Right ventricle myocardium superior (tissue), 1 donor: ENCODE measurements around the gene CYP4Z1. TPM values are rescaled to one million over a fixed set of nuclear protein-coding genes. Genes with fewer than 3 reads are reported as not detected.

Source experiments
- ATAC-seq: fragments of 200-7000 bp; cut with Tn5 transposase; one replicate; pipeline ENCODE4 v1.9.1; 2020; ENCODE audit warnings: mild to moderate bottlenecking; ENCODE audit not compliant: poor library complexity
- DNase-seq: peaks from one replicate; pipeline ENCODE4 v3.0.0-alpha.2; 2020
- intact Hi-C: fragments of 100-400 bp; cut with DNase I; formaldehyde crosslinking; loops from one replicate; pipeline ENCODE4 v1.11.2; 2022
- total RNA-seq: library from RNA; stranded (reverse); fragmentation: NEBNext Ultra II Directional; extraction: Animal tissue kit (Norgen Biotek cat#: 25700); gene quantifications from one replicate; pipeline ENCODE4 v1.2.1, GENCODE V29; 2021
- donor health status: DM: no; HTN: yes; CAD: no; lungs with severe emphysema.

The CYP4Z1 gene
- total RNA-seq, 1 donor from 2014 or later, result 0.86 TPM

- intact Hi-C loops, result no loop called here
- DNase-seq (no peak), ATAC-seq (no peak)
Observed at GRCh38 chr1:47164552-47164951, 97.5 kb downstream of the CYP4Z1 start.

Other genes with a start within 250 kb of the CYP4Z1 start
- gene CYP4A11, start 125.8 kb upstream of the CYP4Z1 start, total RNA-seq, result not detected
- gene CYP4X1, start 43.6 kb upstream of the CYP4Z1 start, total RNA-seq, result 1.9 TPM
- gene CYP4A22, start 70.2 kb downstream of the CYP4Z1 start, total RNA-seq, result 0.16 TPM
- not detected for gene PDZK1IP1, start 122.8 kb downstream of the CYP4Z1 start, total RNA-seq
- 3.8 TPM for gene TAL1, start 165.0 kb downstream of the CYP4Z1 start, total RNA-seq
- 0.65 TPM for gene STIL, start 246.9 kb downstream of the CYP4Z1 start, total RNA-seq